ENCODE data around the gene ACP1.

Gene ACP1

DNA sequence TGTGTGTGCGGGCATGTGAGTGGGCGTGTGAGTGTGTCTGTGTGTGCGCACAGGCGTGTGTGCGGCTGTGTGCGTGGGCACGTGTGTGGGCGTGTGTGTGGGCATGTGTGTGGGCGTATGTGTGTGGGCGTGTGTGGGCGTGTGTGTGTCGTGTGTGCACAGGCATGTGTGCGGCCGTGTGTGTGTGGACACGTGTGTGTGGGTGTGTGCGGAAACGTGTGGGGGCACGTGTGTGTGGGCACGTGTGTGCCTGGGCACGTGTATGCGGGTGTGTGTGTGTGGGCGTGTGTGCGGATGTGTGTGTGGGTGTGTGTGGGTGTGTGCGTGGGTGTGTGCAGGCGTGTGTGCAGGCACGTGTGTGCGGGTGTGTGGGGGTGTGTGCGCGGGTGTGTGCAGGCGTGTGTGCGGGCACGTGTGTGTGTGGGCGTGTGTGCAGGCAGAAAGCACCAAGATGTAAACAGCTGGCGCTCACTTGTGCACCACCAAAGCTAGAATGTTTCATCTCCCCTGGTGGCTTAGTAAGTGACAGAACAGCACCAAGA is 54.4 kb downstream of the ACP1 start:
- no peak for TF ChIP-seq CTCF (IDR thresholded peaks at IDR 0.05; ENCODE audit: insufficient read depth, missing control alignments)
- DNase-seq (ENCODE audit: insufficient read length, low spot score) (no peak), FAIRE-seq (no peak)

- no peak for FAIRE-seq
- no peak for DNase-seq (ENCODE audit: insufficient read length, low spot score)
These were observed 55.8 kb downstream of the ACP1 start for GRCh38 chr2:320561-320960.

GRCh38 chr2:322326-322725 is 57.6 kb downstream of the ACP1 start:
- FAIRE-seq (no peak), DNase-seq (ENCODE audit: insufficient read length, low spot score) (no peak)
- TF ChIP-seq CTCF (IDR thresholded peaks at IDR 0.05; ENCODE audit: insufficient read depth, missing control alignments): no peak

More at GRCh38 chr2:320561-320960, 55.8 kb downstream of the ACP1 start:
- no peak for TF ChIP-seq CTCF (IDR thresholded peaks at IDR 0.05; ENCODE audit: insufficient read depth, missing control alignments)

DNA sequence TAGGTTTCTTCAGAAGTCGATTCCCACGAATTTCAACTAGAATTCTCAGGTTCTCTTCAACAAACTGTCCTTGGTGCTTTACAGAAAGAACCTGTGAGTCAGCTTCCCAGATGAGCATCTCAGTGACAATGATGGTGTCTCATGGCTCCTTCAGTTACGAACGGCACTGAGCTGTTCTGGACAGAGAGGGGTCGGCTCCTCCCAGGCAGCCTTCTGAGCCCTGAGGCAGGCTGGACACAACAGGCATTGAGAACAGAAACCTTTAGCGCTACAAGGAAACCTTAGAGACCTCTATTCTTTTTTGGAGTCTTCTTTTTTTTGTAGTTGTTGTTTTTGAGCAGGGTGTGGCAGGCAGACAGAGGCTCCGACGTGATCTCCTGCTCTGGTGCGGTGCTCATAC is 58.3 kb downstream of the ACP1 start:
- FAIRE-seq: no peak
- TF ChIP-seq CTCF (IDR thresholded peaks at IDR 0.05; ENCODE audit: insufficient read depth, missing control alignments): no peak
- DNase-seq (ENCODE audit: insufficient read length, low spot score): no peak

Measured in D721Med (cell line).